22Rv1 (cell line): ENCODE results near the gene PRKCB.

Experiments used
- H3K27ac ChIP-seq: fragments of 450-650 bp; 2 replicates; pipeline ENCODE4 v1.5.1; 2017
- CTCF ChIP-seq: fragments of 450-650 bp; IDR thresholded peaks from 2 replicates; pipeline ENCODE4 v1.5.1; 2017; ENCODE audit warnings: mild to moderate bottlenecking
- ZFX ChIP-seq: fragments of 450-650 bp; IDR thresholded peaks from 2 replicates; pipeline ENCODE4 v1.6.1; 2017; ENCODE audit warnings: antibody characterized with exemption, borderline replicate concordance

PRKCB gene

GRCh38 chr16:24191876-24192402 is 356.2 kb downstream of the PRKCB start:
- no peak for TF ChIP-seq CTCF
- TF ChIP-seq ZFX = no peak
- no peak overlapping the region for H3K27ac ChIP-seq

GRCh38 chr16:24195221-24195620 is 359.4 kb downstream of the PRKCB start:
- H3K27ac ChIP-seq = no peak overlapping the region

GRCh38 chr16:24198807-24199533 is 363.2 kb downstream of the PRKCB start:
- TF ChIP-seq CTCF (no peak), ZFX (no peak)
- no peak overlapping the region for H3K27ac ChIP-seq

More at GRCh38 chr16:24195221-24195620, 359.4 kb downstream of the PRKCB start:
- TF ChIP-seq ZFX (no peak), CTCF (no peak)

- no peak overlapping the region for H3K27ac ChIP-seq
- TF ChIP-seq ZFX = no peak
- TF ChIP-seq CTCF = no peak
Observed at GRCh38 chr16:24203675-24204074, 367.9 kb downstream of the PRKCB start.

- TF ChIP-seq ZFX = no peak
- no peak for TF ChIP-seq CTCF
- H3K27ac ChIP-seq = no peak overlapping the region
Observed at GRCh38 chr16:24204150-24204665, 368.4 kb downstream of the PRKCB start.

- TF ChIP-seq ZFX = no peak
- TF ChIP-seq CTCF = no peak
- H3K27ac ChIP-seq = no peak overlapping the region
Observed at GRCh38 chr16:24206926-24207325, 371.1 kb downstream of the PRKCB start.

GRCh38 chr16:24208710-24209109 is 372.9 kb downstream of the PRKCB start:
- H3K27ac ChIP-seq = no peak overlapping the region
- TF ChIP-seq CTCF (no peak), ZFX (no peak)
